Skin of body (tissue), 2 donors: Measurements from ENCODE around the gene ICAM4. TPM values are rescaled to one million over a fixed set of nuclear protein-coding genes. Genes with fewer than 3 reads are reported as not detected.
A peak's percentile ranks its signal among the peaks of the same experiment; 100 is the strongest.
"Not testable (repeated sequence)": the region's sequence is repeated elsewhere in the genome, so short reads cannot be mapped to it uniquely, and the experiment has no call there.

Experiments used
- DNase-seq: peaks from one replicate; lab custom pipeline; 2025; lab: John Stamatoyannopoulos, UW
- total RNA-seq: library from RNA; depleted of rRNA; stranded (reverse); fragments of >200 nt; gene quantifications from one replicate; pipeline ENCODE4 v1.2.3, GENCODE V29; 2014

Gene ICAM4
- total RNA-seq, 1 donor from 2014 or later = 1.1 TPM

DNA sequence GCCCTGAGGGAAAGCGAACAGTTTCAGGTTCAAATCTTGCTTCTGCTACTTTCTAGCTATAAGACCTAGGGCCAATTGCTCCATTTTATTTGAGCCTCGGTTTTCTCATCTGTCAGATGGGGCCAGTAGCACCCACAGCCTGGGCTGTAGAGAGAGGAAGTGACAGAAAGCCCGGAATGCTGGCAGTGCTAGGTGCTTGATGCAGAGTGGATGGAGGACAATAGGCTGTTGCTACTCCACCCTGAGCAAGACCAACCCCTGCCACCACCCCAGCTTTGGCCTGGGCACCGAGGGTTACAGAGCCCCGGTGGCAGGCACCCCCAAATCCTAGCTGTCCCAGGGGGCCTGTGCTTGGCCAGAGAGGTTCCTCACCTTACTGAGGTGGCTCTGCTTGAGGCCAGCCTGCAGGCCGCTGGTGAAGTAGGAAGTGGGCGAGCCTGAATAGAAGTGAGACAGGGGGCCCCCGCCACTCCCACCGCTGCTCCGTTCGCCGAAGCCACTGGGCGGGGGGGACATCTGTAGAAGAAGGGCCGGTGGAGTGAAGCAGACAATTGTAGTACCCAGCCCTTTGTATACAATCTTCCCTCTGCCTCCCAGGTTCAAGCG lies 31.2 kb downstream of the ICAM4 start:
- no peak for DNase-seq

GRCh38 chr19:10318807-10319682 lies 32.3 kb downstream of the ICAM4 start:
- DNase-seq = no peak

GRCh38 chr19:10320602-10321416 lies 34.1 kb downstream of the ICAM4 start:
- DNase-seq = no peak

DNA sequence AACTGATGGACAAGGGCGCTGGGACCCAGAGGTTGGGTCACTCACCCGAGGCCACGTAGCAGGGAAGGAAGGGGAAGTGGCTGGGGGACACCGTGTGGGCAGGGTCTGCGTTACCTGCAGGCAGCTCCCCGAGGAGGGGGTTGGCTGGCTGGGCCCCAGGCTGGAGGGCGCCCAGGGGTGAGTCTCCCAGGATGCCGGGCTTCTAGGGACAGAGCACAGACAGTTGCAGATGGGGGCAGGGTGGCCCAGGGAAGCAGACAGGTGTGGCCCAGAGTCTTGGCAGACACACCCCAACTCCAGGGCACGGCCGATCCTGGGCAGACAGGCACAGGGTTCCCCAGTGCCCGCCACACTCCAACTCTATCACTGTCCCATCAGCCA lies 34.7 kb downstream of the ICAM4 start:
- no peak for DNase-seq

GRCh38 chr19:10321874-10322835 lies 35.4 kb downstream of the ICAM4 start:
- DNase-seq = no peak

DNA sequence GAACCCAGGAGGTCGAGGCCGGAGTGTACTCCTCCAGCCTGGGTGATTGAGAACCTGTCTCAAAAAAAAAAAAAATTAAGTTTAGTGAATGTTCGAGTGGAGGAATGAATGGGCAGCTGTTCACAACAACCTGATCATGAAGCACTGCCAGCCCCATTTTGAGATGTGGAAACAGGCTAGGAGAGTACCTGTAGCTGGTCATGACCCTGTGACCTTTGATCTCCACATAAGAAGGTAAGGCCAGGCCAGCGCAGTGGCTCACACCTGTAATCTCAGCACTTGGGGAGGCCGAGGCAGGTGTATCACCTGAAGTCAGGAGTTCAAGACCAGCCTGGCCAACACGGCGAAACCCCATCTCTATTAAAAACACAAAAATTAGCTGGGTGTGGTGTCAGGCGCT lies 39.0 kb downstream of the ICAM4 start:
- no peak for DNase-seq

- no peak for DNase-seq
Measured at GRCh38 chr19:10327793-10328192, 41.0 kb downstream of the ICAM4 start.

- no peak for DNase-seq
Measured at GRCh38 chr19:10328558-10329429, 42.0 kb downstream of the ICAM4 start.

DNA sequence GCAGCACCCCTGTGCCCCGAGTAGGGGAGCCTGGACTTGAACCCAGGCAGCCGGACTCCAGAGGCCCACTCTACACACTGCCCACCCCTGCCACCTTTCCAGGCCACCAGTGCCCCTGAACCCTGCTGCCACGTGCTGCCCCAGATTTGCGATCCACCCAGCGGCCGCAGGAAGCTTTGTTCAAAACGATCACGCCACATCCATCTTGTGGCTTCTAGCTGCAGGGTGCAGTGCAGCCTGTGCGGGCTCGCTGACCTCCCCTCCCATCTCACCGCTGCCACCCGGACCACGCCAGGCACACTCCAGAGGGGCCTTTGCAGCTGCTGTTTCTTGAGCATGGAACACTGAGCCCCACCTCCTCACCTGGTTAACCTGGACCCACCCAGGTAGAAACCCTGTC lies 42.8 kb downstream of the ICAM4 start:
- DNase-seq = no peak

DNA sequence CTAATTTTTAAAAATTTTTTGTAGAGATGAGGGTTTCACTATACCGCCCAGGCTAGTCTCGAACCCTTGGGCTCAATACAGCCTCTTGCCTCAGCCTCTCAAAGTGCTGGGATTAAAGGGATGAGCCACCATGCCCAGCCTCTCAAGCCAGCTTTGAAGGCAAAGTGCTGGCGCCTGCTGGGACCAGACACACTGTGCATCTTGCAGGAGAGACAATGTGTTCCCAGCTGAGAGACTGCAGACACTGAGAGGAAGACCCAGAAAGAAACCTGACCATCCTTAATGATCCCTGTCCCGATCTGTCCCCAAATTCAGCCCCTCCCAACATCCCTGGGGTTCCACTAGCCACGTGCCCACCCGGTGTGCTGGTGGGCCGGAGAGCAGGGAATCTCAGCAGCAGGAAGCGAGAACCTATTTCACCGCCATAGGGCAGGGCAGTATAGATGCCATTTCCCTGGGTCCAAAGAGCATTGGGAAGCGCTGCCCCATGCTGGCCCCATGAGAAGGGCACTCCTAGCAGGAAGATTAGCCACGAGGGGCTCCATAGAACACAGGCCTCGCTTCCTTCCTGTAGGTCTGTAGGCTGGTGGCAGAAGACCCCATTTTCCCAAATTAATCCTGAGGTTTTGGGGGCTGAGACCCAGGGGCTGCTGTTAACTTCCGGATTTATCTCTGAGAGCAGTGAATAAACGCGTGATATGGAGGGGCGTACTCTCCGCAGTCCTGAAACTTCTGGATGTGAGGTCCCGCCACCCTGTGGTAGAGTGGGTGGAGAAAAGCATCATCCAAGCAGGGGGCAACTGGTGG lies 45.6 kb downstream of the ICAM4 start:
- DNase-seq = no peak

GRCh38 chr19:10332965-10333757 lies 46.4 kb downstream of the ICAM4 start, which contains the start of gene RAVER1:
Gene RAVER1, minus strand, starts transcription at chr19:10333529. Its CDS starts 22 bp downstream, at chr19:10333507.
- DNase-seq = peak; percentile 96

DNA sequence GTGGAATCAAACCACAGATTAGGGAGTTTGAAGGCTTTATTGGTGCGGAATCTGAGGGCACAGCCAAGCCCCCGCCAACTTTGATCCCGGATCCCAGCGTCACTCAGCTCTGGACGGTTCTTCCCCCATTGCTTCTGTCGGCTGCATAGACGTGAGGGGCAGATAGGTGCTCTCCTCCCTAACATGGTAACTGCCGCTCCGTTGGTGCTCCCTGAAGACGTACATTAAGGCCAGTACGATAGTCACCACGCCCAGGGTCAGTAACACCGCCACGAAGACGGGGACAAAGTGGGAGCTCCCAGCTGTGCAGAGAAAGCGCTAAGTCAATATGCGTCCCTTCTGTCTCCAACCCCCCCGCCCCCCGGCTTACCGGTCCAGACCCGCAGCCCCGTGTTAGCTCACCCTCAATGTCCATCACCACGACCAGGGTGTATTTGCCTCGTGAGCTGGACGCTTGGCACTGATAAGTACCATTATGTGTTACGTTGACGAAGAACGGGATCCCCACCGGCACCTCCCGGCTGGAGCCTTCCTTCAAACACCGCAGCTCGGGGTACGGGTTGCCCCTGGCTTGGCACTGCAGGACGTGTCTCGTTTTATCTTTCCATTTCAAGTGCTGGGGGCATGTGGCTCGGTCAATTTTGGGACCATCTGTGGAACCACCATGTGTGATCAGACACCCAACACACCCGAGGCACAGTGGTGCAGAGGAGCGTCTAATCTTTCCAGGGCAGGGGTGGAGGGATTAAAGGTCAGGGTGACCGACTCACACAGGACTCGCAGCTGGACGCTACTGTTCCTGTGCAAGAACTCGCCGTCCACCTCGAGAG lies 47.2 kb downstream of the ICAM4 start:
- no peak for DNase-seq

GRCh38 chr19:10334588-10335351 lies 48.0 kb downstream of the ICAM4 start:
- peak; percentile 76 for DNase-seq

DNA sequence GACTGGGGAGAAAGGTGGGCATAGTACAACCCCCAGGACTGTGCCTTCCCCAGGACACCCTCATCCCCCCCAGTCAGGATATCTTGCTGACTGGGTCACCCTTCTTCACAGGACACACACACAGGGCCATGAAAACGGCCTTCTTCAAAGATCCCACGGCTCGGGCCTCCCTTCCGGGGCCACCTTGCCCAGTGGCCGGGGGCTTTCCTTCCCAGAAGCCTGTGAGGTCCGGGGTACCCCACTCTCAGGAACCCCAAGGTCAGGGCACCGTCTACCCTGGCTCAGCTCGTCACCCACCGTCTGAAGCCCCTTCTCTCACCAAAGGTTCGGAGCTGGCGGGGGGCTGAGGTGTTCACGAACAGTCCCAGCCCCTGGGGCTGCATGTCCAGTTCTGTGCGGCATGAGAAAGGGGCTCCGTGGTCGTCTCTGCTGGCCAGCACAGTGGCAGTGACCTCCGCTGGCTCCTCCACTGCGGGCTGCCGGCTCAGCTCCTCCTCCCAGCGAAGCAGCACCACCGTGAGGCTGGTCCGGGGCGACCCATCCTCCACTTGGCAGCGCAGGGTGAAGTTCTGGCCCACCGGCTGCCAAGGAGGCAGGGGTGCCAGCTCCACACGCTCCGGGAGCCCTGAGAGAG lies 48.7 kb downstream of the ICAM4 start:
- DNase-seq = no peak

GRCh38 chr19:10336725-10337124 lies 50.0 kb downstream of the ICAM4 start:
- not testable (repeated sequence) for DNase-seq
